Sigmoid colon (tissue), 7 donors: ENCODE data around the gene PTTG2. TPM values are rescaled to one million over a fixed set of nuclear protein-coding genes. Genes with fewer than 3 reads are reported as not detected.

ENCODE experiments used
- DNase-seq: peaks from one replicate; pipeline ENCODE4 v3.0.0-alpha.2; 2019
- H3K27ac ChIP-seq, 4 donors: fragments of 200-600 bp; sonication (generic); one replicate each; pipeline ENCODE4 v1.5.1; 2016 to 2019; ENCODE audit warnings: mild to moderate bottlenecking in 1 of 4
- H3K27me3 ChIP-seq, 3 donors: fragments of 200-600 bp; sonication (generic); one replicate each; pipeline ENCODE4 v1.5.1; 2019; ENCODE audit warnings: mild to moderate bottlenecking in 1 of 3
- H3K36me3 ChIP-seq, 4 donors: fragments of 200-600 bp; sonication (generic); one replicate each; pipeline ENCODE4 v1.5.1; 2016 to 2019
- H3K4me1 ChIP-seq, 4 donors: fragments of 200-600 bp; sonication (generic); one replicate each; pipeline ENCODE4 v1.5.1; 2017 to 2019
- H3K4me3 ChIP-seq, 4 donors: fragments of 200-600 bp; sonication (generic); one replicate each; pipeline ENCODE4 v1.5.1; 2017 to 2019; ENCODE audit warnings: mild to moderate bottlenecking in 2 of 4, moderate library complexity in 1 of 4
- H3K9me3 ChIP-seq, 4 donors: fragments of 200-600 bp in 3 of 4; sonication (generic) in 3 of 4; one replicate each; pipeline versions ENCODE4 v1.5.1 to v1.6.1; 2013 to 2019
- EP300 ChIP-seq, 4 donors: sonication (generic); formaldehyde crosslinking; IDR thresholded peaks; one replicate each; pipeline ENCODE4 v1.6.1; 2017; ENCODE audit warnings: antibody characterized with exemption in 4 of 4
- POLR2A ChIP-seq, 2 donors: fragments of 450-650 bp; IDR thresholded peaks; one replicate each; pipeline ENCODE4 v1.6.1; 2016; ENCODE audit warnings: antibody characterized with exemption in 2 of 2, mild to moderate bottlenecking in 2 of 2, moderate library complexity in 2 of 2
- POLR2AphosphoS5 ChIP-seq, 4 donors: sonication (generic); formaldehyde crosslinking; IDR thresholded peaks; one replicate each; pipeline ENCODE4 v1.6.1; 2017; ENCODE audit warnings: antibody characterized with exemption in 4 of 4
- WGBS, 2 donors: extraction: QIAGEN DNeasy Blood & Tissue Kit; methylation state at CpG; one replicate each; pipeline ENCODE4 v1.1.7; 2013; 5-methylcytosine and 5-hydroxymethylcytosine counted together
- intact Hi-C: fragments of 100-400 bp; cut with DNase I; formaldehyde crosslinking; loops from one replicate; pipeline ENCODE4 v1.15.1; 2023
- polyA plus RNA-seq, 3 donors: library from polyadenylated mRNA; stranded (reverse); fragments of 200-250 nt; gene quantifications; one replicate each; pipeline ENCODE4 v1.2.3, GENCODE V29; 2013
- total RNA-seq, 4 donors: library from RNA; depleted of rRNA; stranded (reverse); fragments of >200 nt; gene quantifications; one replicate each; pipeline ENCODE4 v1.1.0, GENCODE V29; 2016
- TF ChIP-seq, protein P1 (sequence below), 4 experiments: fragments of 450-650 bp in 3 of 4; fragments of 200-600 bp in 1 of 4; IDR thresholded peaks; one replicate each; pipeline ENCODE4 v1.5.1; 2016 to 2019; ENCODE audit warnings: antibody characterized with exemption in 4 of 4, mild to moderate bottlenecking in 3 of 4, moderate library complexity in 2 of 4
- donor health status: healthy with polysubstance abuse.
- donor health status: Bipolar disorder and iron deficiency.
- donor health status: healthy.

PTTG2 gene
- total and polyA plus RNA-seq, 7 donors = 0.28 to 7.7 (median 5.7) TPM; not detected in 2

GRCh38 chr4:37999000-37999716, 39.0 kb downstream of the PTTG2 start:
- Histone ChIP-seq H3K9me3 (no peaks in the 10 kb centered on the region), H3K4me3 (no peak overlapping the region), H3K36me3 (no peaks in the 10 kb centered on the region), H3K27me3 (no peaks in the 10 kb centered on the region), H3K27ac (peak overlapping the region in 3 of 4 donors; percentile 63 to 98 (median 80)), H3K4me1 (peaks cover 0 to 99% (median 86%) of the 10 kb centered on the region in 4 donors)
- intact Hi-C loops = no loop called here
- WGBS, 2 donors = 34 to 68% methylated on average over 12 of the region's 12 CpGs
- DNase-seq = no peak
- TF ChIP-seq POLR2A (IDR thresholded peaks at IDR 0.05) (no peak), EP300 (IDR thresholded peaks at IDR 0.05) (no peak), POLR2AphosphoS5 (IDR thresholded peaks at IDR 0.05) (no peak)
- TF ChIP-seq, protein P1, sequence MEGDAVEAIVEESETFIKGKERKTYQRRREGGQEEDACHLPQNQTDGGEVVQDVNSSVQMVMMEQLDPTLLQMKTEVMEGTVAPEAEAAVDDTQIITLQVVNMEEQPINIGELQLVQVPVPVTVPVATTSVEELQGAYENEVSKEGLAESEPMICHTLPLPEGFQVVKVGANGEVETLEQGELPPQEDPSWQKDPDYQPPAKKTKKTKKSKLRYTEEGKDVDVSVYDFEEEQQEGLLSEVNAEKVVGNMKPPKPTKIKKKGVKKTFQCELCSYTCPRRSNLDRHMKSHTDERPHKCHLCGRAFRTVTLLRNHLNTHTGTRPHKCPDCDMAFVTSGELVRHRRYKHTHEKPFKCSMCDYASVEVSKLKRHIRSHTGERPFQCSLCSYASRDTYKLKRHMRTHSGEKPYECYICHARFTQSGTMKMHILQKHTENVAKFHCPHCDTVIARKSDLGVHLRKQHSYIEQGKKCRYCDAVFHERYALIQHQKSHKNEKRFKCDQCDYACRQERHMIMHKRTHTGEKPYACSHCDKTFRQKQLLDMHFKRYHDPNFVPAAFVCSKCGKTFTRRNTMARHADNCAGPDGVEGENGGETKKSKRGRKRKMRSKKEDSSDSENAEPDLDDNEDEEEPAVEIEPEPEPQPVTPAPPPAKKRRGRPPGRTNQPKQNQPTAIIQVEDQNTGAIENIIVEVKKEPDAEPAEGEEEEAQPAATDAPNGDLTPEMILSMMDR (IDR thresholded peaks at IDR 0.05) = no peak

DNA sequence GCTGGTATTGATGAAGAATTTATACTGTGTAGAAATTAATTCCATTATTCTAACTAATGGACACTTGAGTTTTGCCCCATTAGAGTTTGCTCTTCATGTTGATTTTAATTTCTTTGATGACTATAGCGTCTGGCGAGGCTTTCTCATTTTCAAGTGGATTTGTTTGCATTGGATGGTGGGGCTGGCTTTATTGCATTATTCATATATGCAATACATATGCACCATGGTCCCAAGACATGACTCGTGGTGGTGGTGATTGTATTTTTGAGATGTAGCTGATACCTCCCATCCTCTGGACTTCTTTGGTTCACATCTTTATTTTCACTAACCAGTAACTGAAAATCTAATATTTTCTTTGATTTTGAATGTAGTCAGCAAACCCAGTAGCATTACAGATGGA, 39.8 kb downstream of the PTTG2 start:
- no peak for DNase-seq
- no peaks in the 10 kb centered on the region for H3K36me3 ChIP-seq
- WGBS, 2 donors = 38 to 73% methylated on average over 3 of the region's 3 CpGs
- intact Hi-C loops = no loop called here
- no peaks in the 10 kb centered on the region for H3K27me3 ChIP-seq
- no peak for TF ChIP-seq POLR2AphosphoS5 (IDR thresholded peaks at IDR 0.05)
- TF ChIP-seq EP300 (IDR thresholded peaks at IDR 0.05) = no peak
- no peak for TF ChIP-seq POLR2A (IDR thresholded peaks at IDR 0.05)
- TF ChIP-seq, protein P1 (IDR thresholded peaks at IDR 0.05) = no peak
- no peaks in the 10 kb centered on the region for H3K9me3 ChIP-seq
- H3K4me3 ChIP-seq = no peak overlapping the region
- H3K4me1 ChIP-seq = peaks cover 0 to 99% (median 88%) of the 10 kb centered on the region in 4 donors
- H3K27ac ChIP-seq = peak overlapping the region in 2 of 4 donors; percentile 80 to 98

- 89 to 97% methylated on average over 3 of the region's 3 CpGs for WGBS, 2 donors
- peaks cover 0 to 99% (median 86%) of the 10 kb centered on the region in 4 donors for H3K4me1 ChIP-seq
- no peaks in the 10 kb centered on the region for H3K27me3 ChIP-seq
- intact Hi-C loops = no loop called here
- H3K4me3 ChIP-seq = no peak overlapping the region
- TF ChIP-seq POLR2AphosphoS5 (IDR thresholded peaks at IDR 0.05) (no peak), EP300 (IDR thresholded peaks at IDR 0.05) (no peak), POLR2A (IDR thresholded peaks at IDR 0.05) (no peak)
- TF ChIP-seq, protein P1 (IDR thresholded peaks at IDR 0.05) = no peak
- H3K9me3 ChIP-seq = no peaks in the 10 kb centered on the region
- H3K27ac ChIP-seq = peak overlapping the region in 2 of 4 donors; percentile 79 to 80
- H3K36me3 ChIP-seq = no peaks in the 10 kb centered on the region
- DNase-seq = no peak
Observed at GRCh38 chr4:38001927-38002326, 41.7 kb downstream of the PTTG2 start.

DNA sequence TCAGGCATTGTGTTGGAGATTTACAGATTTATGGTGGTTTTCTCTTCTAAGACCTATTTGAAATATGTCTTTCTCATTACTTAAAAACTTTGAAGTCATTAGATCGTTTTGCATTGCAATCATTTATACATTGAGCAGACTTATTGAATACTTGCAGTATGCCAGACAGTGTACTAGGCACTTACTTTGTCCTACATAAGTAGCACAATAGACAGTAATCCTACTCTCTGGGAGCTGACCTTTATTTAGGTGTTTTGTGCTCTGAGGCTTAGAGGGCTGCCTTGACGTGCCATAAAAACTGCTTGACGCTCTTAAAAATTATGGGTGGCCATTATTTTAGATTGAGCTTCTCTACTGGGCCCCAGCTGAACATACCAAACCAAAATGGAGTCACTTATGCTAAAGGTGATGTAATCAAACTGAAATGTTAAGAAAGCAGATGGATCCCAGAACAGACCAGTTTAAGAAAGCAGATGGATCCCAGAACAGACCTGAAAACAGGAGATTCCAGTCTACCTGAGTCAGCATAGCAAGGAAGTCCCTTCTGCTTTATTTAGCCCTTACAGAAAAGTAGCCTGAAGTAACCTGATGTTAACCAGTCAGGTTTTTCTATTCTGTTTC, 42.4 kb downstream of the PTTG2 start:
- H3K4me1 ChIP-seq = peaks cover 0 to 98% (median 84%) of the 10 kb centered on the region in 4 donors
- no peaks in the 10 kb centered on the region for H3K36me3 ChIP-seq
- no peak overlapping the region for H3K4me3 ChIP-seq
- no peaks in the 10 kb centered on the region for H3K27me3 ChIP-seq
- H3K27ac ChIP-seq = peak overlapping the region in 3 of 4 donors; percentile 70 to 80 (median 79)
- WGBS, 2 donors = 92% methylated on average over 3 of the region's 3 CpGs
- intact Hi-C loops = no loop called here
- no peaks in the 10 kb centered on the region for H3K9me3 ChIP-seq
- no peak for DNase-seq
- TF ChIP-seq EP300 (IDR thresholded peaks at IDR 0.05) (no peak), POLR2AphosphoS5 (IDR thresholded peaks at IDR 0.05) (no peak), POLR2A (IDR thresholded peaks at IDR 0.05) (no peak)
- TF ChIP-seq, protein P1 (IDR thresholded peaks at IDR 0.05) = no peak
